HG03039 (cell line): Measurements from ENCODE around the gene APP.
"Not testable (repeated sequence)": the region's sequence is repeated elsewhere in the genome, so short reads cannot be mapped to it uniquely, and the experiment has no call there.

ENCODE experiments used
- ATAC-seq: cut with Tn5 transposase; IDR thresholded peaks from one replicate; pipeline ENCODE4 v1.9.1; 2021; ENCODE audit warnings: mild to moderate bottlenecking, moderate library complexity; ENCODE audit not compliant: unreplicated experiment

Gene APP

DNA sequence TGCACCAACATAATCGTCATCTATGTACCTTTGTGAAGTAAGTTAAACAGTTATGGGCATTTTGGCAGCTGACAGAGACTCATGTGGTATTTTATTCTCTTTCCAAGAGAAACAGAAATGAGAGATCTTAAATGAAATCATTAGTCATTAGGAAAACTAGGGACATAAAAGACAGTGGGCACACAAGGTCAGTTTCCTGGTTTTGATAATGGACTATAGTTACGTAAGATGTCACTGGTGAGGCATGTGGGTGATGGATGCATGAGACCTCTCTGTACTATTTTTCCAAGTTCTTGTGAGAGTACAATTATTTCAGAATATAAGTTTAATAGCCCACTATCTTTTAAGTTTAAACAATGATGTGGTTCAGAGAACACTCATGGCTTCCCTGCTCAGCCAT is 216.9 kb downstream of the APP start:
- no peak for ATAC-seq

DNA sequence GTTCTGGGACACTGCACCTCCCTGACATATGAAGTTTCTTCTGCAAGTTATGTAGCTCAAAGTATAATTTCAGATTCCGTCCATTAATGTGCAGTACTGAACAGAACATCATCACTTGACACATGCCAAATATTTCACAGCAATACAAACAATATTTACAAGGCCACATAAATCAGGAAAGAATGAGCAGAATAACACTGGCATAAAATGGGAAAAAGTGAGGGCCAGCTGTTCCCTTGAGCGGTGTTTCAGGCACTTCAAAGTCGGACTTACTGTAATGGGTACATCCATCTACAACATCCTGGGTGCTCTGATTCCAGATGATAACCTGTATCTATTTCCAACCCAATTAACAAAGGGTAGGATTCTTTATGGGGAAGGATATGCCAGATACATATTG is 217.4 kb downstream of the APP start:
- no peak for ATAC-seq

DNA sequence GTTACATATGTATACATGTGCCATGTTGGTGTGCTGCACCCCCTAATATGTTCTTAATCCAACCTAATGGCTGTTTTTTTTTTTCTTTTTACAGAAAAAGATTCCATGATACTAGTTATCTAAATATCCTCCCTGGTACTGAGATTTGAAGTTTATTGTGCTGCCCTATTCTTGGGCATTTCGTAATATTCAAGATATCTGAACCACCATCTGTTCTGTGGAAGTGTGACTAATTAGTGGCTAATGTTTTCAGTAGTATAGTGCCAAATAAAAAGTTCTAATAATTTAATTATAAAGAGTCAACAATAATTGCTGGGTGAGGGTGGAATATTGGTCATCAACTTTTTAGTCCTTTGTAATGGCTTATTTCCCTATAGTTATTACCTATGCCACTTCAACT is 218.3 kb downstream of the APP start:
- no peak for ATAC-seq

DNA sequence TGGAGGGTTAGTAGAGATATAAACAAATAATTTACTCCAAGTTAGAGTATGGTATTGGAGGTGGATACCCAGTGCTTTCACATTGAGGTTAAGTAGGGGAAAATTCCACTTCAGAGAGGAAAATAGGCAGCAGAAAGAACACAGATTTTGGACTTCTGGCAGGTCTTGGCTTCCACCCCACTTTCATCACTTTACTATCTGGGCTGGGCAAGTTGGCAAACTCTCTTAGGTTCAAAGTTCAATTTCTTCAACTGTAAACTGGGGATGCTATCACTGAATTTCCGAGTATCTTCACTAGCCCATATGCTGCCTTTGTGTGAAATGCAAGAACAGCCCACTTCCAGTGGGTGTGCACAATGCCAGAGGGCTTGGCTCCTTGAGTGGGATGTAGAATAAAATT is 220.9 kb downstream of the APP start:
- no peak for ATAC-seq

DNA sequence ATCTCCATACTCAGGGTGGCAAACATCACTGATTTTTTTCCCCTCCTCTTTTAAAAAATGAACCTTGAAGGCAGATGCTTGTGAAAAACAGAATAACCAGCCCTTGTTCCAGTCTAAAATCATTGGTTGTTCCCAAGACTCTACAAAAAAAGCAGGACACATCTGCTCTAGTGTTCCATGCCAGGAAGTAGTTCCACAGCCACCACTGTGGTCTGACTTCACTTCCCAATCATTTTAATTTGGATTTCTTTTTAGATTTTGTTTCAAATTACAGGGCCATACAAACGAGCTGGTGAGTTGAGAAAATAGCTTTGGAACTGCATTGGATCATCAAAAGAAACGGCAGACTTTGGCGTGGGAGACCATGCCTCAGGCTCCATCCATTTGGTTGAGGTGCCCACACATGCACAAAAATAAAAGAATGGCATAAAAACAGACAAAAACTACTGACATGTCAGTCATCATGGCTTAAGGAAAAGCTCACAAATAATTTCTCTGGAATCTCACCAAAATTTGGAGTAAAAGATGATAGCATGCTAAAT is 225.8 kb downstream of the APP start:
- no peak for ATAC-seq

DNA sequence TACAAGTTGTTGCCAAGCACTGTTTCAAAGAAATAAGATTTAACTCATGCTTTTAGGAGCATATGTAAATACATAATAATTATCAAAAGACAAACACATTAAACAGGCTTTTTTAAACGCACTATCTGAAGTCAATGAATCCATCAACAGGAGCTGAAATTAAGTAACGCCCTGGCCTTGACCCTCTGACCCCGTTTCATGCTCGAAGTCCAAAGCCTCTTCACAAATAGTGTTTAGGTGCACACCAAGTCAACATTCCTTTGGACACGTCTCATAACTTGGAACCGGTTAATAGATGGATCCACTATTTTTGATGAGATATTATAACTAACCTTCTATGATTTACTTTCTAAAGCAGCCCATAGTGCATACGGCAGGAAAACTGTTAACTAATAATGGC is 226.5 kb downstream of the APP start:
- ATAC-seq: no peak

DNA sequence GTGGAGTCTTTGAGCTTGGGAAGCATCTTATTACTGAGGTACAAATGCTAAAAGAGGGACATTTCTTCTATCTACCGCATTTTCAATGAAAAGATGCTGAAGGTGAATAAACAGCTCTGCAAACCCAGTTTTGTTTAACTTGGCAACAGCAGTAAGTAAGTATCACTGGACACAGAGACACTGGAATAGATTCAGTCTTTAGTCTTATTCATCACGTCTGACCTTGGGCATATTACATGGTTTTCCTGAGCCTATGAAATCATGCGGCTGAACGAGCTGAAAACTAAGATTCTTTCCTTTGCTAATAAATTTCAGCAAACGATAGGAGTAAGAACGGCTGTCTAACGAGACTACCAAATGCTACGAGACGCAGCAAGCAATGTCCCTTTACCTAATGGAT is 228.4 kb downstream of the APP start:
- ATAC-seq: no peak

DNA sequence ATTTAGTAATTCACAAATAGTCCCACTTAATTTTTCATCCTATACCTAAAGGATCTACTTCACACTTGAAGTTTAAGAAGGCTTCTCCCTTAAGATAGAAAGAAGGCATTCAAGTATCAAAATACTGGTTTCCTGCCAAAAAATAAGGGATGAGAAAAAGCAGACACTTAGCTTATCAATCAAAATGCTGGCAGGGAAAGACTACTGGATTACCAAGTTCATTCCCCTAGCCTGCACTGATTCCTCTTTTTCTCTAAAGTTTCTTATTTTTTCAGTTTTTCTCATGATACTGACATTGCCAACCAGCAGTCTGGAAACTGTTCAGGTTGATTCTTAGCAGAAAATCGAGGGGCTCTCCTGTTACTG is 231.2 kb downstream of the APP start:
- no peak for ATAC-seq

DNA sequence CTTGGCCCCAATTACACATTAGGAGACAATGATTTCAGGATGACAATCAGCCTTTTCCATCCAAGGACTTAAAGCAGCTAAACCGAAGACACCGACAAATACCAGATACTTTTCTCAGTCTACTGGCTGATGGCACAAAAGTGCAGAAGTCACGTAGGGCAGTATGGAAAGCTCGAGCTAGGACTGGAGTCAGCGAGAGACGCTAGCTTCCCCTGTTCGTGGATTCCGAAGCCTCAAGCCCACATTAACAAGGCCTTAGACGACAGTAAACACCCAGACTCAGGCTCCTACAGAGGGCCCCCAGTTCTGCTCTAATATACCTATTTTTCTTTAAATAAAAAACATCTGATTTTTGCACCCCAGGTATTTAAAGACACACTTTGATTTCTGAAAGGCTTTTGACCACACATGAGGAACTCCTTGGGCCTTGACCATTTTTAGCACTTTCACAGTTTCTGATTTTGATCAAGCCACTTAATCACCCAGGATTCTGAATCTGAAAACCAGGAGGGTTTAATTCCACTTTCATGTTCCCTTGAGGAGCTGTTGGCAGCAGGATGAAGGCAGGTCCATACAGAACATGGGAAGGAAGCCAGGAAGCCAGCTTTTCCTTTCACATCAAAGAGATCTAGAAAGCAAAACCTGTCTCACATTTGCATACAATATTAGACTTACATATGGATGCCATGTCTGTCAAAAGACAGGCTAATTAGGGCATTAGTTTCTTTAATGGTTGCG is 231.7 kb downstream of the APP start:
- no peak for ATAC-seq

DNA sequence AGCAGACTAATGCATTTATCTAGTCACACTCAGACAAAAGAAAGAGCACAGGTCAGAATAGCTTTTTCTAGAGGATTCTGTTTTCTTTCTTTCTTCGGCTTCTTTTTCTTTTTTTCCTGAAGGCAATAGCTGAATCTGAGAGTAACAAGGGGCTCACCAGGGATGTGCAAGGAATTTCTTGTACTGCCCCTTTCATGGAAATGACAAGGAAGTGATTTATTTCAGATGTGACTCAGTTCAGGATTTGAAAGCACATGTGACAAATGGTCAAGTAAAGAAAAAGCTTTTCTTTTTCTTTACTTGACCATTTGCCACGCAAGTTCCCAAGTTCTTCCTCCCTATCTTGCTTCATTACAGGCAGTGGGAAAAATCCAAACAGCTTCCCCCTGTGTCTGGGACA is 233.8 kb downstream of the APP start:
- ATAC-seq: no peak

DNA sequence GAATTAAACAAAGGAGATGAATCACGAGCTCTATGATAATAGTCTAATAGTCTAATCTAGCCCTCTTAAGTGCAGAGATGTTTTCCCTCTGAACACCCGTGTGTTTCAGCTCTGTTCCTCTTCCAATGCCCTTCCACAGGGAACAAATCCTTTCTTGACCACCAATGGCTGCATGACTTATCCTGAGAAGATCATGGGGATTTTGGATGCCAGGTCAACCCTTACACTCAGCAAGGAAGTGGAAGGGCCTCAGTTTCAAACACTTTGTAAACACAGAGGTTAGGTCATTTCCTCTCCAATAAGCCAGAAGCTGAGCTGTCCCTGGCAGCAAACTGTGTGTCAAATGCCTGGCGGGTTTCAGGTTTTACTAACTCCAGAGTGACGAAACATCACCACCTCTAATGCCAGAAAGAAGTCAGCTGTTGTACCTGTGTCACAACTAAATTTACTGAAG is 235.8 kb downstream of the APP start:
- no peak for ATAC-seq

DNA sequence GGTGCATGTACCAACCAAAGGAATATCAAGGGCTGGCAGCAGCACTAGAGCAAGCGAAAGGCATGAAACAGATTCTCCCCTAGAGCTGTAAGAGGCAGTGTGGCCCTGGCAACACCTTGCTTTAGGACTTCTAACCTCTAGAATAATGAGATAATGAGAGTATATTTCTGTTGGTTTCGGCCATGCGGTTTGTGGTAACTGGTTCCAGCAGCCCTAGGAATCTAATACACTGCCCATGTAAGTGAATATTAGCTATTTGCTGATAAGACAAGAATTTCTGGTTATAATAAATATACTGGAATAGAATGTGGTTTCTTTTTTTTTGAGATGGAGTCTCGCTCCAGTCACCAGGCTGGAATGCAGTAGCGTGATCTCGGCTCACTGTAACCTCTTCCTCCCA is 236.4 kb downstream of the APP start:
- no peak for ATAC-seq

DNA sequence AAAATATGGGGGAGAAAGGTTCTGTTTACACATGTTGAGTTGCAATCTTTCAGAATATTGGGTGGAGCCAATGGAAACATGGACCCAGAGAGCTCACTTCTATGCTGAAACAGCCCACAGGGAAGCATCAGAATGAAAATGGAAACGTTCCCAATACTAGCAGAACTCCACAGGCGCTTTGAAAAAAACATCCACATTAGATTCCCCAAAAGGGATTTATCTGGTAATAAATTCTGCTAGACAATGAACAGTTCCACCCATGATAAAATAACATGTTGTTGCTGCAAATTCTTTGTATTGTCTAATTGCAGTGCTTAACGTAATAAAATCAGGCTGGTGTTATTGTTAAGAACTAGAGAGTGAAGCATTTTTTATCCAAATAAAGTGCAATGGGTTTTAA is 238.8 kb downstream of the APP start:
- no peak for ATAC-seq

DNA sequence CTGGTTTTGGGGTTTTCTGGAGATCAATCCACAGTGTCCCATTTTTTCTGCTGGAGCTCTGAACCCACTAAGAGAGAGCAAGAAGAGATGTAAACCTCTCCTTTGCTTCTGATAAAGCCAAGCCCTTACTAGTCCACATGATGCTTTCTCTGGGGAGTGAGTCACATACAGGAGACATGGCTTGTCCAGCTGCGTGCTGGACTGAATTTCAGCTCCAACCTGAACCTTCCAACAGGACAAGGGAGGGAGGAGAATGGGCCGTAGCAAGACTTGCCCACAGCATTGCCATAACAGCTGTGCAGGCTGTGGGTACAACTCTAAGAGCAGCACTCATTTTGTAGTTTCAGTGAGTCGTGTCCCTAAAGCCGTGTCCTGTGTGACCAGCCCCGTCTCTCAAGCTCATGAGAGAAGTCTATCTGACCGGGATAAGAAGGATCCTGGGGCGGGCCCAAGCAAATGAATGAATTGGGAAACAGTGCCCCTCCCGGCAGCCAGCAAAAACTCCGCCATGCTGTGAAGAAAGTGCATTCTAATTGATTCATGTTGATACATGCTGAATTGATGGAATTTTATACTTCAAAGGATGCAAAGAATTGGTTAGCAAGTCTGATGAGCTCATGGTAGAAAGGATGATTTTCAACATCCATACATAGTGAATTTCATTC is 240.6 kb downstream of the APP start:
- no peak for ATAC-seq

DNA sequence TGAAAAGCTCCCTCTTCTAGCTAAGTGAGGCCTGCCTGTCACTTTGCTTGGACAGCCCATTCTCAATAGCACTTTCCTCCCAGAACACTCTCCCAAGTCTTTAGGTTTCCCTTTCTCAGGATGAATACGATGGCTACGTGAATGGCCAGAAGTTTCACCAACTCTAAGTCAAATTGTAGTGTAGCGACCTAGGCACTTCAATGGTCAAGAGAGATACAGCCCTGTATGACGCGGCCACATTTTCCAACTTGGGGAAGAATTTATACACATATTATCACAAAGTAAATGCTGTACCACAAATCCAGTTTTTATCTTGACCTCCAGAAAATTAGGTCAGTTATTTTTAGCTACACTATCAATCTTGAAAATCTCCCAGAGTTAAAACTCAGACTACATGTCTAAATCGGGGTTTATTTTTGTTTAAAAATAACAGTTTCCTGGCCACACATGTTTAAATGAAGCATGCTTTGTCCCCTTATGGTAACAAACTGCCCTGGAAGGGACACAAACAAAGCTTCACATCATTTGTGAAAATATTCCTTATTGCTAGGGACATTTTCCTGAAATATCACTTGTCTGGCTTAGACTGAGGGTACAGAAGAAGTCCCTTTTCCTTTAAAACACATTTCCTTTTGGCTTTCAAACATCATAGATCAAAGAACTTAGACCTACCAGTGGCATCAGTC is 243.2 kb downstream of the APP start:
- no peak for ATAC-seq

DNA sequence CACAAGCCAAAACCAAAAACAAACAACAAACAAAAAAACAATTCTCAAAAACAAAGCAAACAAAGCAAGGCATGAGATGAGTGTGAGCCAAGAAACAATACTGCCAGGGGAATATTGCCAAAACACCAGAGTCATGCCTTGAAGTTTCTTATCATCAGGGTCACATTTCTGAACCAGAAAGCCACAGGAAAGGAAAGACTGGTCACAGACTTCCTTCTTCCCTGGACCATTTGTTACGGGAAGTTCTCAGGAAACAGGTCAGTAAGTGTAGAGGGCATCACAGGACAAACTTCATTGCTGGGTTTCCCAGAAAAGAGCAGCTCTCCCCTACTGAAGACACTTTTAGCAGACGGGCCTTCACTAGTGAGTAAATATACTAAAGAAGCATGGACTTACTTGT is 244.6 kb downstream of the APP start:
- ATAC-seq: no peak

DNA sequence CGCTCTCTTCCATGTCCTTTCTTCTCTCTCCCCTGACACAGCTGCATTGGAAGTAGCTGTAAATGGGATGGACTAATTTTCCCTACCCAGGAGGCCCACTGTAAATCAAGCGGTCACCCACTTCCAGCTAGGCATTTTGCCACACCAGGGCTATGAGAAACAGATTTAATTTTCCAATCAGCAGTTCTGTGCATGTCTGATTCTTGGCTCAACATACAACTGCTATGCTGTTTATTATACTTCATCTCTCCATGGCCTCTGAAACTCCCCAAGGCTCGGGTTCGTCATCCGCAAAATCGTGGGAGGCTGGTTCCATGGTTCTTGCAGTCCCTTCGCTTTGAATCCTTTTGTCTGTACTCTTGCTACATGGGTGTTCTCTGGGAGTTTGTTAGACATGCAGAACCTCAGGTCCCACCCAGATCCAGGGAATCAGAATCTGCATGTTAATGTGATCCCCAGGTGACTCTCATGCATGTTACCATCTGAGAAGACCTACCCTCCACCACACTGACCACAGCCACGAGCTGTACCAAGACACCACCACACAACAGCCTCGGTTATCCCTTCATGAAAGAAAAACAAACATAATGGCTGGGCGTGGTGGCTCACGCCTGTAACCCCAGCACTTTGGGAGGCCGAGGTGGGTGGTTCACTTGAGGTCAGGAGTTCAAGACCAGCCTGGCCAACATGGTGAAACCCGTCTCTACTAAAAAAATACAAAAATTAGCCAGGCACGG is 245.3 kb downstream of the APP start:
- ATAC-seq: no peak

DNA sequence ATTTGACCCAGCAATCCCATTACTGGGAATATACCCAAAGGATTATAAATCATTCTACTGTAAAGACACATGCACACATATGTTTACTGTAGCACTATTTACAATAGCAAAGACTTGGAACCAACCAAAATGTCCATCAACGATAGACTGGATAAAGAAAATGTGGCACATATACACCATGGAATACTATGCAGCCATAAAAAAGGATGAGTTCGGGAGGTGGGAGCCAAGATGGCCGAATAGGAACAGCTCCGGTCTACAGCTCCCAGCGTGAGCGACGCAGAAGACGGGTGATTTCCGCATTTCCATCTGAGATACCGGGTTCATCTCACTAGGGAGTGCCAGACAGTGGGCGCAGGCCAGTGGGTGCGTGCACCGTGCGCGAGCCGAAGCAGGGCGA is 252.4 kb downstream of the APP start:
- ATAC-seq: not testable (repeated sequence)

DNA sequence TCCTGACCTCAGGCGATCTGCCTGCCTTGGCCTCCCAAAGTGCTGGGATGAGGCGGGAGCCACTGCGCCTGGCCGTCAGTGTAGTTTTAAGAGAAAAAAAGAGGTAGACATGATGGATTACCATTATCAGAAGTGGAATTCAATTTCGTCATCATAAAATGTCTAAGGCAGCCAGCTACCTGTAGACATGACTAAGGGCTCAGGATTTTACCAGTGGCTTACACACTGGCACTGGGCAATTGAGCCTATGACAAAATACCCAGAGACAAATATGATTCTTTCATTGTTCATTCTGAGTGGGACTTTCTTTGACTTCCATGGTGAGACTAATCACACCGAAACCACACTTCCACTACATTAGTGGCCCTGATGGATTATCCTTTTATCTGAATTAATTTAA is 254.3 kb downstream of the APP start:
- ATAC-seq: no peak

DNA sequence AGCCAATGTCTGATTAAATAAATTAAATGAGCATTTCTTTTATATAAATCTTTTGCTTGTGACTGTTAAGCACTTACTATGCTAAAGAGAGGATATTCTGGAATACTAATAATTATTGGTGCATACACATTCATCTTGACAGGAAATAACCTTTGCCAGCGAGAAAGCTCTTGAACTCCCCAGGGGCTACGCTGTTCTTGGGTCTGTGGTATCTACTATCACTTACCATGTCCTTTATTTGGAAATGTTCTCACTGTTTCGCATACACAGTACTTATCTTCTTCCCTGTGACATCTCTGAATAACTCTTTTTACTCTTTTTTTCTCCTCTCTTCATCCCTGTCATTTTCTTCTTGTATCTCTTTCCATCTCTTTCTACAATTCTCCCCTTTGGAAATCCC is 257.1 kb downstream of the APP start:
- no peak for ATAC-seq

DNA sequence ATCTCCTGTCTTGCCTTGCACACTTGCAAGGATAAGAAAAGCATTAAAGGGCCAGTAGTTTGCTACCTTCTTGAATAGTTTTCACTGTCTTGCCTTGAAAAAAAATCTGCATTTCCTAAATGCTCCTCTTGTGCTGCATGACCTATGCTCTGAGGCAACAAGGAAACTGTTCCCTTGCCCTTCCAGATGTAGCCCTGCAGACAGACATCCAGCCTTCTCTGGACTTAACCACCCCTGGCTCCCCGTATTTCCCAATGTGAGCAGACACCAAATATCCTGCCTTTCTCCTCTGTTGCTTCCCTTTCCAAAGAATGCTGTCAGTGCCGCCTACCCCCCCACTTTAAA is 258.2 kb downstream of the APP start:
- no peak for ATAC-seq
